Epithelial cell of esophagus (primary cell): ENCODE data around the gene UFD1.

ENCODE experiments used
- DNase-seq: peaks from one replicate; pipeline ENCODE4 v3.0.0; 2010; ENCODE audit warnings: low read depth
- H3K4me3 ChIP-seq: 2 replicates; pipeline ENCODE4 v1.5.1; 2011; ENCODE audit warnings: mild to moderate bottlenecking, low read length, control low read depth
- TF ChIP-seq, protein P1 (sequence below): IDR thresholded peaks from 2 replicates; pipeline ENCODE4 v1.5.1; 2011; ENCODE audit warnings: low read depth, mild to moderate bottlenecking, low read length, control low read depth, inconsistent platforms; ENCODE audit not compliant: insufficient read depth; ENCODE audit errors: missing control alignments

Gene UFD1

DNA sequence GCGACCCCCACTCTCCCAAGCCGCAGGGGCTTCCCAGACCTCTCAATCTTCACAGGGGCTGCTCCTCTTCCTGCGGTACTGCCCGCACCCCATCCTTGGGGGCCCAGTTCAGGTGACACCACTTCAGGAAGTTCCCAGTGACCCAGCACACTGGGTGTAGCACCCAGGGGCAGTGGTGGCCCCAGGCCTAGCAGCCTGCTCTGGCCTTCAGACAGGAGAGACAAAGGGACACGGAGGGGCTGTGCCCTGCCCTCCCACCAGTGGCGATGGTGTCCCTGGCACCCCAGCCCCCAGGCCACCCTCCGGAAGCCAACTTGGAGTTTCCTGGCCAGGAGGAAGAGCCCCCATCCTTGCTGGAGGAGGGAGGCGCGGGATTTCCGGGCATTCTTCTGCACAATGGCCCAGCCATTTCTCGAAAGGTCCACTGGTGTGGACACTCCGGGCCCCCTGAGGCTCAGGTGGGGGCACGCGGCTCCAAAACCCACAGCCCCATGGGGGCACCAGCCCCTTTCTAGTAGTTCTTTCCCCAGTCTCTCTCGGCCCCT lies 46.2 kb upstream of the UFD1 start:
- DNase-seq: no peak
- no peak overlapping the region for H3K4me3 ChIP-seq
- TF ChIP-seq, protein P1, sequence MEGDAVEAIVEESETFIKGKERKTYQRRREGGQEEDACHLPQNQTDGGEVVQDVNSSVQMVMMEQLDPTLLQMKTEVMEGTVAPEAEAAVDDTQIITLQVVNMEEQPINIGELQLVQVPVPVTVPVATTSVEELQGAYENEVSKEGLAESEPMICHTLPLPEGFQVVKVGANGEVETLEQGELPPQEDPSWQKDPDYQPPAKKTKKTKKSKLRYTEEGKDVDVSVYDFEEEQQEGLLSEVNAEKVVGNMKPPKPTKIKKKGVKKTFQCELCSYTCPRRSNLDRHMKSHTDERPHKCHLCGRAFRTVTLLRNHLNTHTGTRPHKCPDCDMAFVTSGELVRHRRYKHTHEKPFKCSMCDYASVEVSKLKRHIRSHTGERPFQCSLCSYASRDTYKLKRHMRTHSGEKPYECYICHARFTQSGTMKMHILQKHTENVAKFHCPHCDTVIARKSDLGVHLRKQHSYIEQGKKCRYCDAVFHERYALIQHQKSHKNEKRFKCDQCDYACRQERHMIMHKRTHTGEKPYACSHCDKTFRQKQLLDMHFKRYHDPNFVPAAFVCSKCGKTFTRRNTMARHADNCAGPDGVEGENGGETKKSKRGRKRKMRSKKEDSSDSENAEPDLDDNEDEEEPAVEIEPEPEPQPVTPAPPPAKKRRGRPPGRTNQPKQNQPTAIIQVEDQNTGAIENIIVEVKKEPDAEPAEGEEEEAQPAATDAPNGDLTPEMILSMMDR: no peak

DNA sequence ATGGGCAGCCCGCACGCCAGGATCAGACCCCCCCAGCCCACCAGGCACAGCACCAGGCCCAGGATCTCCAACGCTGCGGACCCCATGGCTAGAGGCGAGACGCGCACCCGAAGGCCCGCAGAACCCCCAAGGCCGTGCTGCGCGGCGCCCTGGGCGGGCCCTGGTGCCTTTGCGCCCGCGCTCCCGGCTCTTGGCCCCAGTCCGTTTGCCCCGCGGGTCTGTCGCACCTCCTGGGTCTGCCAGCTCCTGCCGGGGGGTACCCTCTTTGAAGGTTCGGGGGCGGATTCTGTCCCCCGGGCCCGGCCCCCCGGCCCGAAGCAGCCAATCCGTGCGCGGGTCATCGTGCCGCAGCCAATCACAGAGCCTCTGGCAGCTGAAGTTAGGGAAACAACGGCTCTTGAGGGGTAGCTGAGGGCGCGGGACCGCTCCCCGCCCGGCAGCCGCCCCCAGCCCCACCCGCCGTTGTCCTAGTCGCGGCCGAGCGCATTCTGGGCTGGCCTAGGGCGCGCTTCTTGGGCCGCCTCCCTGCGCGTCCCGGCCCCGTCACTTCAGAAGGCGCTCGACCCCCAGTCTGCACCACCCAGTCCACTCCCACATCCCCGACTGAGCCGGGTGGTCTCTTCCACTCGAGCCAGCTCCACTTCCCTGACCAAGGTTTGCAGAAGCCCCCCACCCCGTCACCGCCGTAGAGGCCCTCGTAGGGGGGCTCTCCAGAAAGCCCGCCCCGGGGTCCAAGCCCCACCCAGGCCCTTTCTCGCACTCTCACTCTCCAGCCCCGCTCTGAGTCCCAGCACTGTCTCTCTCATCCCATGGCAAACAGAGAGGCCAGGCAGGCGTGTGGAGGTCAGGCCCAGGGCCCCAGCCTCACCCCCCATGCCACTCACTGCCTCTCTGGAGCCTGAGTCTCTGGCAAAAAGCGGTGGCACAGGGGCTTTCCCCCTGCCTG lies 45.5 kb upstream of the UFD1 start, which contains the start of gene CLDN5:
TSS of gene CLDN5 (minus strand) at position 241 of the 946 bp plus-strand sequence. CDS start at position 86, 155 bp downstream.
- peak within 1 kb of the TSS; percentile 16 for H3K4me3 ChIP-seq
- DNase-seq: peak; percentile 23

DNA sequence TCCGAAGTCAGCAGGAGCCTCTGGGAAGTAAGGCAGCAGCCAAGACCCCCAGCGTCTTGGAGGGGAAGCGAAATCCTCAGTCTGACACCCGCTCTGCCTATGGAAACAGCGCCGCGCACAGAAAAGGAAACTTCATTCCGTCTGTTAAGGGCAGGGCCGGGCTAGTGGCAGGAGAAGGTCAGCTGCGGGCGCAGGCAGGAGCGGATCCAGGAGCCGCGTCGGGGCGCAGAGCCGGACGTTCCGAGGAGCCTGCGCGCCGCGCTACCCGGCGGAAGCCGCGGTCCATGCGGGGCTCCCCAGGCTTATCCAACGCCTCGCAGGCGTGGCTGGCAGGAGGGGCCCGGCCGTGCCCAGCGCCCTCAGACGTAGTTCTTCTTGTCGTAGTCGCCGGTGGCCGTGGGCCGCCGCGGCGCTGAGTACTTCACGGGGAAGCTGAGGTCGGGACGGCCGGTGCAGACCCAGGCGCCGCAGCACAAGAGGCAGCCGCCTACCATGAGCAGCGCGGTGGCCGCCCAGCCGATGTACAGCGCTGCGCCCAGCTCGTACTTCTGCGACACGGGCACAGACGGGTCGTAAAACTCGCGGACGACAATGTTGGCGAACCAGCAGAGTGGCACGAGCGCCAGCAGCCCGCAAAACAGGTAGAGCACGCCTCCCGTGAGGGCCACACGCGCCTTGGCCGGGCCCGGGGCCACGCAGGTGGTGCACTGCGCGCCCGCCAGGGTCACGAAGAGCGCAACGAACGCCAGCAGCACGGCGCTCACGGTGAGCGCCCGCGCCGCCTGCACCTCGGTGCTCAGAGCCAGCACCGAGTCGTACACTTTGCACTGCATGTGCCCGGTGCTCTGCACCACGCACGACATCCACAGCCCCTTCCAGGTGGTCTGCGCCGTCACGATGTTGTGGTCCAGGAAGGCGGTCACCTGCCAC lies 44.5 kb upstream of the UFD1 start:
- peak overlapping the region; percentile 16 for H3K4me3 ChIP-seq
- DNase-seq: peak; percentile 49

More for the DNA sequence above, 45.5 kb upstream of the UFD1 start, which contains the start of gene CLDN5:
- TF ChIP-seq, protein P1: no peak

DNA sequence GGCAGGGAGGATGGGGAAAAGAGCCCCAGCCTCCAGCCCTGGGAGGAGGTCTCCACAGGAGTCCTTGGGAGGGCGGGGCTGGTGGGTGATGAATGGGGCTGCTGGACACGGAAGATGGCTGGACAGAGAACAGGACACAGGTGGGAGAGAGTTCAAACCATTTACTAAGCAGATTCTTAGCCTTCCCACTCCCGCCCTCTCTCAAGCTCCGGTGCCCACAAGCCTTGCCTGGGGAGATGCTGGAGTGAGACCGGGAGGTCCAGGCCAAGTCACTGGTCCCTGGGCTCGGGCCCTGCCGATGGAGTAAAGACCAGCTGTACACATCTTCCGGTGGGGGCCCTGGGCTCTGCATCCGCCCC lies 43.9 kb upstream of the UFD1 start:
- H3K4me3 ChIP-seq: no peak overlapping the region
- TF ChIP-seq, protein P1: no peak
- DNase-seq: no peak

More for the DNA sequence above, 44.5 kb upstream of the UFD1 start:
- TF ChIP-seq, protein P1: no peak

DNA sequence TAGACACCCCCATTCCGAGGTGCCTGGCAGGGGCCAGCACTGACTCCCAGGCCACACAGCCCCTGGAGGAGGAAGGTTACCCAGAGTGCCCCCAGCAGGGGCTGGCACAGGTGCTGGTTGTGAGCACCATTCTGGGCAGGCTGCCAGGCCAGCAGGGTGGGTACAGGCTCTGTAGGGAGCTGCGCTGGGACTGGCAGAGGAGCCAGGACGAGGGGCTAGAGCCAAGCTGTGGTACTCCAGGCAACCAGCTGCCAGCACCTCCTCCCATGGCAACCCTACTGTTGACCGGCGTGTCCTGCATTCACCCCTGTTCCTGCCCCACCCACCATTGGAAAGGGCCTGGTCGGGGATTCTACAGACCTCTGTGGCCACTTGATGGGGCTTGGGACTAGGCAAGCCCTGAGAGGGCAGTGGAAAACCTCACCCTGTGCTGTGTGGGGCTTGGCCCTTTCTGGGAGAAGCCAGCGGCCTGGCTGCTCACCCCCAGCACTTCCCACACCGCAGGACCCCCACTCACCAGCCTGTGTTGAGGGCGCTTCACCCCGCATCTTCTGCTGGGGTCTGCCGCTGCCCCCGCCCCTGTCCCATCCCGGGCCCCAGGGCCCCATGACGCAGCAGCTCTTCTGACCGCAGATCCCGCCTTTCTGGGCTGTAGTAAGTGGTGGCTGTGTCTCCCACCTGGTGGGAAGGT lies 43.3 kb upstream of the UFD1 start:
- TF ChIP-seq, protein P1: no peak

More for the DNA sequence above, 43.3 kb upstream of the UFD1 start:
- no peak overlapping the region for H3K4me3 ChIP-seq
- DNase-seq: no peak
